Endodermal cell (in vitro differentiated cells): Measurements from ENCODE around the gene ARMC3. TPM values are rescaled to one million over a fixed set of nuclear protein-coding genes. Genes with fewer than 3 reads are reported as not detected.

Experiments
- DNase-seq: peaks from one replicate; pipeline ENCODE4 v3.0.0-alpha.2; 2017
- H3K27ac ChIP-seq: 2 replicates; pipeline ENCODE4 v1.5.1; 2013; ENCODE audit warnings: mild to moderate bottlenecking, low read depth, low read length, moderate library complexity
- H3K27me3 ChIP-seq: 2 replicates; pipeline ENCODE4 v1.6.1; 2013; ENCODE audit warnings: mild to moderate bottlenecking, low read length, moderate library complexity; ENCODE audit not compliant: insufficient read depth, control insufficient read depth, poor library complexity, severe bottlenecking
- H3K36me3 ChIP-seq: 2 replicates; pipeline ENCODE4 v1.7.0; 2013; ENCODE audit warnings: mild to moderate bottlenecking, low read length, moderate library complexity; ENCODE audit not compliant: control insufficient read depth, insufficient read depth
- H3K4me1 ChIP-seq: one replicate; pipeline ENCODE4 v1.7.0; 2013; ENCODE audit warnings: low read length; ENCODE audit not compliant: control insufficient read depth, insufficient read depth
- H3K4me3 ChIP-seq: 2 replicates; pipeline ENCODE4 v1.5.1; 2013; ENCODE audit warnings: mild to moderate bottlenecking, low read length, moderate library complexity
- H3K9ac ChIP-seq: 2 replicates; pipeline ENCODE4 v1.6.1; 2013; ENCODE audit warnings: mild to moderate bottlenecking, low read length, moderate library complexity; ENCODE audit not compliant: poor library complexity, severe bottlenecking; ENCODE audit errors: extremely low read depth
- H3K9me3 ChIP-seq: 2 replicates; pipeline ENCODE4 v1.6.1; 2013; ENCODE audit warnings: mild to moderate bottlenecking, low read length, moderate library complexity; ENCODE audit not compliant: control insufficient read depth
- H3K27ac Mint-ChIP-seq: 2 replicates; pipeline ENCODE4 v1.8.0; 2020; ENCODE audit warnings: mixed read lengths
- H3K27me3 Mint-ChIP-seq: 2 replicates; pipeline ENCODE4 v1.8.0; 2021; ENCODE audit warnings: mild to moderate bottlenecking, mixed read lengths; ENCODE audit not compliant: insufficient read depth
- H3K36me3 Mint-ChIP-seq: 2 replicates; pipeline ENCODE4 v1.8.0; 2020; ENCODE audit warnings: low read depth, mixed read lengths
- H3K4me1 Mint-ChIP-seq: 2 replicates; pipeline ENCODE4 v1.8.0; 2020; ENCODE audit warnings: mixed read lengths
- H3K4me3 Mint-ChIP-seq: 2 replicates; pipeline ENCODE4 v1.8.0; 2020; ENCODE audit warnings: mild to moderate bottlenecking, moderate library complexity, mixed read lengths
- H3K9me3 Mint-ChIP-seq: 2 replicates; pipeline ENCODE4 v1.8.0; 2020; ENCODE audit warnings: mild to moderate bottlenecking, mixed read lengths
- CTCF ChIP-seq: fragments of 200-600 bp; sonication (generic); conservative IDR thresholded peaks from 2 replicates; pipeline ENCODE4 v1.5.0; 2021; ENCODE audit warnings: antibody characterized with exemption, mild to moderate bottlenecking
- WGBS, 2 experiments: methylation state at CpG; one replicate each; pipeline versions ENCODE4 v1.1.5 to v1.1.7; 2013; ENCODE audit warnings: missing lambda C conversion rate in 2 of 2, mixed read lengths in 1 of 2; ENCODE audit not compliant: insufficient coverage in 1 of 2, insufficient read length in 1 of 2; 5-methylcytosine and 5-hydroxymethylcytosine counted together
- total RNA-seq, 2 donors: library from RNA; stranded (reverse); fragmentation: NEBNext Ultra II Directional in 1 of 2; extraction: Animal tissue kit (Norgen Biotek cat#: 25700) in 1 of 2; gene quantifications; 2 replicates in 1 of 2; 3 replicates in 1 of 2; pipeline ENCODE4 v1.2.1, GENCODE V29; 2021

The ARMC3 gene
- total RNA-seq, 2 donors from 2014 or later: 2.0 to 3.0 TPM

GRCh38 chr10:23058366-23058765 is 130.5 kb downstream of the ARMC3 start:
- Mint-ChIP-seq H3K9me3 (peaks cover 19% of the 10 kb centered on the region), H3K36me3 (no peaks in the 10 kb centered on the region), H3K4me1 (peaks cover 13% of the 10 kb centered on the region), H3K27me3 (peaks cover 5% of the 10 kb centered on the region), H3K4me3 (no peak overlapping the region), H3K27ac (no peak overlapping the region)
- H3K9ac ChIP-seq: no peak overlapping the region
- no peaks in the 10 kb centered on the region for H3K27me3 ChIP-seq
- TF ChIP-seq CTCF: no peak
- 58 to 73% methylated on average over 2 of the region's 3 CpGs for WGBS, 2 experiments
- H3K4me1 ChIP-seq: no peaks in the 10 kb centered on the region
- H3K36me3 ChIP-seq: no peaks in the 10 kb centered on the region
- H3K27ac ChIP-seq: no peak overlapping the region
- H3K9me3 ChIP-seq: no peaks in the 10 kb centered on the region
- no peak overlapping the region for H3K4me3 ChIP-seq
- DNase-seq: no peak

- H3K9ac ChIP-seq: no peak overlapping the region
- H3K27me3 ChIP-seq: no peaks in the 10 kb centered on the region
- H3K9me3 Mint-ChIP-seq: peaks cover 19% of the 10 kb centered on the region
- no peak overlapping the region for H3K27ac Mint-ChIP-seq
- H3K4me1 ChIP-seq: no peaks in the 10 kb centered on the region
- H3K4me3 Mint-ChIP-seq: no peak overlapping the region
- H3K36me3 Mint-ChIP-seq: no peaks in the 10 kb centered on the region
- no peak overlapping the region for H3K27ac ChIP-seq
- no peak for TF ChIP-seq CTCF
- DNase-seq: no peak
- 54 to 75% methylated on average over 1 to 2 of the region's 2 CpGs for WGBS, 2 experiments
- H3K4me1 Mint-ChIP-seq: peaks cover 5% of the 10 kb centered on the region
- H3K36me3 ChIP-seq: no peaks in the 10 kb centered on the region
- peaks cover 5% of the 10 kb centered on the region for H3K27me3 Mint-ChIP-seq
- H3K9me3 ChIP-seq: no peaks in the 10 kb centered on the region
- H3K4me3 ChIP-seq: no peak overlapping the region
Observed at GRCh38 chr10:23060918-23061317, 133.1 kb downstream of the ARMC3 start.

GRCh38 chr10:23063045-23063972 is 135.5 kb downstream of the ARMC3 start:
- H3K27ac ChIP-seq: no peak overlapping the region
- H3K4me3 ChIP-seq: no peak overlapping the region
- no peaks in the 10 kb centered on the region for H3K36me3 ChIP-seq
- 71 to 73% methylated on average over 17 to 20 of the region's 20 CpGs for WGBS, 2 experiments
- Mint-ChIP-seq H3K9me3 (peaks cover 19% of the 10 kb centered on the region), H3K27ac (no peak overlapping the region), H3K36me3 (no peaks in the 10 kb centered on the region), H3K4me1 (peaks cover 2% of the 10 kb centered on the region), H3K4me3 (no peak overlapping the region), H3K27me3 (peaks cover 1% of the 10 kb centered on the region)
- no peak for DNase-seq
- no peaks in the 10 kb centered on the region for H3K9me3 ChIP-seq
- H3K9ac ChIP-seq: no peak overlapping the region
- no peak for TF ChIP-seq CTCF
- no peaks in the 10 kb centered on the region for H3K4me1 ChIP-seq
- H3K27me3 ChIP-seq: no peaks in the 10 kb centered on the region
